Stimulated activated naive CD8-positive, alpha-beta T cell treated with anti-CD3 and anti-CD28 coated beads, Interleukin-15, Interleukin-2, amounts not matched to agents 100 U/mL and 50 U/mL, for 24 hours (primary cell): ENCODE results near the gene AGPAT4.

Experiments
- ATAC-seq: fragments of 150-1000 bp; cut with Tn5 transposase; one replicate; pipeline ENCODE4 v1.10.0; 2021
- DNase-seq: peaks from one replicate; pipeline ENCODE4 v3.0.0; 2021

AGPAT4 gene

DNA sequence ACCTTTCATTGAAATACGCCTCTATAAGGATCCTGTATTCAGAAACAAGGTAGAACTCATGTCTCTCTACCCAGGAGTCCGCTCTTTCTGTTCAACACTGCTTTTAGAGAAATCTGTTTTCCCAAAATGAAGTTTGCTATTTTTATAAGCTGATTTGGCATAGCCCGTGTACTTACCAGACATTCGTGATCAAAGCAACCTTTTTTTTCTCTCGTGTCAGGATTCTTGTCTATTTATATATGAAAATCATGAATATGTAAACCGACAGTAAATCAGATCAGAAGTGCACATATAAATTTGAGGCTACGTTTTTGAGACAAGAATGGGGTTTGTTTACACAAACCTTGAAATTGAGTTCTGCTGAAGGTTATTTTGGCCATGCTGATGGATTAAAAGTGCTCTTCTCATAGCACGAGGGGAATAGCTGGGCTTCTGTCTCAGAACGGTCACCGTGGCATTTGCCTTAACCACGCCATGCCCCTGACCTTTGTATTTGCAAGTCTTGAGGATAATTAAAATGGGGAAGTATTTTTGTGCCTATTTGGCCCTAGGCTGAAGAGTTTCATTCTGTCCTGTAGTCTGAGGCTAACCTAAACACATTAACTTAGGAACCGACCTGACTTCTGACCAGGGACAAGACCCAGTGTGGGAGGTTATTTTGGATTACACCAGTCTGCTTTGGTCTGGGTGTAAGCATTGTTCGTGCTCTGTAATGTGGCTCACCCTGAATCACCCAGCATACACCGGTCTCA lies 163.7 kb downstream of the AGPAT4 start:
- DNase-seq (no peak), ATAC-seq (no peak)

DNA sequence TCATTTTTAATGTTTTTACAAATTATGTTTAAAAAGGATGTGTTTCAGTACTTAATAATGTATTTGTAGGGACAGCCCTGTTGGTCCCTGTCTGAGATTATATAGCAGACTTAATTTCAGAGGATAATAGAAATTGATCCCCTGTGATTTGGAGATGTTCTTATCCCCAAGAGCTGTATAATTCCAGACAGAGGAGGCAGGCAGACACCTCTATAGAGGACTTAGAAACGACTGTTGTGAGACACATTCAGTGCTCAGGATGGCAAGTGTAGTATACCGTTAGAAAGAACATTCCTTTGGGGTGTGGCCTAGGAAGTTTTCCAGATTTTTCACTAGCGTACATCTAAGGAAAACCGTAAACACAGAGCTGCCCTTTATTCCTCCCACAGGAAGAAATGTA lies 164.5 kb downstream of the AGPAT4 start:
- ATAC-seq (no peak), DNase-seq (no peak)

DNA sequence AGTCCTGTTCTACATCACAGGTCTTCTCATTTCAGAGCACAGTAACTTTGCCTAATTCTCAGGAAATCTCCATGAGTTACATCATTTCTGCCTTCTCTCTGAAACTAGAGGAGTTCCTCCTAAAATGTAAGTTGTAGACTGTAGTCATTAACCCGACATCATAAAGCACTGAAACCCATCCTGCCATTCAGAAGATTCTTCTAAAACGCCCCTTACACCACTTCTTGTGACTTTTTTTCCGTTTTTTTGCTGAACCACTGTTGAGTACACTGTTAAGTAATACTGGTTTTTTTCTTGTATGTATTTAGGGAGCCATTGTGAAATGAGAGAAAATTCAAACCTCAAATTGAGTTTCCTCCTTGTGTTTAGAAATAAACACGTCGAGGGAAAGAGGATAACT lies 164.9 kb downstream of the AGPAT4 start:
- DNase-seq (no peak), ATAC-seq (no peak)

DNA sequence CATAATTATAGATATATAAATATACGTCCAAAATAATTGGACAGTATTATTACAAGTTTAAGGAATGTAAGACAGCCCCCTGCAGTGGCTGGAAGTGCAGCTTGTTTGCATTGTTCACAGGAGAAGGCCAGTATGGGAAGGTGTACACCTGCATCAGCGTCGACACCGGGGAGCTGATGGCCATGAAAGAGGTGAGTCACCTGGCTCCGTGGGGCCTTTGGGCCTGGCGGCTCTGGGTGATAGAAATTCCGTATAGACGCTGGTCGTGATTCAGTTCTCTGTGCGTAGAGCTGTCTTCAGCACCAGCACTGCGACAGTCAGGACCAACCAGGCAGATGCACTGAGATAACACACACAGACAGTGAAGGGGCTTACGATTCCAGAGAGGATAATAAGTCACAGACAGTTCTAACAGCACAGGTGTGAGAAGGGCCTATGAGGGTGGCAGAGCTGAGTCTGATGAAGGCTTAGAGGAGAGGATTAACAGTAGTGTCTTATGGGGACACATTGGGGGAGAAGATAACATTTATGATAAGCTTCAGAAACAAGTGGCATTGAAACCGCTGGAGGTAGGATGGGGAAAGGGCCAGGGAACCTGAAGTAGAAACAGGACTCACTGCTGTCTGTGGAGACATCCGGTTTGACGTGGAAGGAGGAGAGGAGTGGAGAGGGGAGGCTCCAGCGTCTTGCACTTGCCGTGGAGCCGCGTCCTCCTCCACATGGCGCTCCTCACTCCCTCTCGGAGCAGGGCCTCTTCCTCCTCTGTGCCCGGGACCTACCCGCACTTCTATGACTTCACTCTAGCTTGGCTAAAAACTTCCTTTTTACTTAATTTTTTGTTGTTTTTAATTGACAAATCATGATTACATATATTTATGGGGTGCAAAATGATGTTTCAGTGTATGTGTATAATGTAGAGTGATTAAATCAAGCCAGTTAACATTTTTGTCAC lies 165.8 kb downstream of the AGPAT4 start:
- ATAC-seq (no peak), DNase-seq (no peak)

DNA sequence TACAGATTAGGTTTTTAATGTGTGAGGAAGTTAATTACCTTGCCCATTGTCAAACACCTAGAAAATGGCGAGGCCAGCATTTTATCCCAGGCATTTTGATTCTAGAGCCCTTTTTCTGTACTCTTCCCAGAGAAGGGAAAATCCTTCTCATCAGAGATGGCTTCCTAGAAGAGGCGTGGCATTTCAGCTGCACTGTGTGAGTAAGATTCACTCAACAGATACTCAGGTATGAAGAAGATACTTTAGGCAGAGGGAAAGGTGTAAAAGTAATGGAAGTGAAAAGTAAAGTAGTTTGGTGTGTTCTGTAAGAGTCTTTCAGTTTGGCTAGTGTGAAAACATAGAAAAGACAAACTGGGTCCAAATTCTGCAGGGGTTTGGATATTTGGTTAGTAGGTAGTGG lies 168.5 kb downstream of the AGPAT4 start:
- DNase-seq (no peak), ATAC-seq (no peak)

DNA sequence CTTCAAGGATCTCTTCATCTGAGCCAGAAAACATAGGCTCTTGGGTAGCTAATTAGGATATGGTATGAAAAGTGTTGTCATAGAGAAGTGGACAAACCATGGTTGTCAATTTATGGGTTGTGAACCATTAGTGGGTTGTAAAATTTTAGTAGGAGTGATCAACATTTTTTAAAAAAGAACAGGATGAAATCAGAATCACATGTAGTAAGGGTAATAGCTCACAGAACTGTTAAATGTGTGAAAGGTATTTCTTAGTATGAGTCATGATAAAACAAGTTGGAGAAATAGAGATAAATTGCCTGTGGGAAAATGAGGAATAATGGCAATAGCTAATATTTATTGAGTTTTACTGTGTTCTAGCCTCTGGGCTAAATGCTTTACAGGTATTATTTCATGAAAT lies 168.9 kb downstream of the AGPAT4 start:
- ATAC-seq (no peak), DNase-seq (no peak)

DNA sequence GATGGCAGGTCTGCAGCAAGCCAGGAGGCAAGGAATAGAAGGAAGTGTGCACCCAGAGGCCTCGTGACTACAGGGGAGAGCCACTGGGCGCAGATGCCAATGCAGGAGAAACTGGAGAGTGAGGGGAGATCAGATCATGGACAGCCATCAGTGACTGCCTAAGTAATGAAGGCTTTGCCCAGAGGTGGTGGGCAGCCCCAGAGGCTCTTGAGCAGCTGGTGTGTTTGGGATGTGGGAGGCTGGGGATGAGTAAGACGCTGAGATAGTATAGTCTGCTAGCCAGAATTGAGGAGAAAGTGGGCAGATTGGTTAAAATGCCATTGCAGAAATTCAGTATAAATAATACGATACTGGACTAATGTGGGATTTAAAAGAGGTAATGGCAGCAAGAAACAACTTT lies 170.4 kb downstream of the AGPAT4 start:
- no peak for DNase-seq
- ATAC-seq: no peak

DNA sequence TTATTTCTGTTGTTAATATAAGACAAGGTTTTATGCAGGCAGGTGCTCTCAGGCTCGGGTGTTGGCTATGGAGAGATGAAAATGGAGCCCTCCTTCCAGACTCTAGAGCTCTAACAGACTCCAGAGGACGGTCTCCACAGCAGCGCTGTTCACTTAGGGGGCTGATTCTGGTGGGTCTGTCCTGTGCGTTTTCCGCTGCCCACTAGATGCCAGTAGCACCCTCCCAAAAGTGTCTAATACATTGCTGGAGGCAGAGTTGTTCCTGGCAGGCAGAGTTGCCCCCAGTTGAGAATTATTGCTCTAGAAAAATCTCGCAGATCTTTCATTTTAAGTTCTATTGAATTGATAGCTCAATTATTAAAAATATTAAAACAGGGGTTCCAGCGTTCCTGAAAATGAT lies 172.3 kb downstream of the AGPAT4 start:
- ATAC-seq: no peak

DNA sequence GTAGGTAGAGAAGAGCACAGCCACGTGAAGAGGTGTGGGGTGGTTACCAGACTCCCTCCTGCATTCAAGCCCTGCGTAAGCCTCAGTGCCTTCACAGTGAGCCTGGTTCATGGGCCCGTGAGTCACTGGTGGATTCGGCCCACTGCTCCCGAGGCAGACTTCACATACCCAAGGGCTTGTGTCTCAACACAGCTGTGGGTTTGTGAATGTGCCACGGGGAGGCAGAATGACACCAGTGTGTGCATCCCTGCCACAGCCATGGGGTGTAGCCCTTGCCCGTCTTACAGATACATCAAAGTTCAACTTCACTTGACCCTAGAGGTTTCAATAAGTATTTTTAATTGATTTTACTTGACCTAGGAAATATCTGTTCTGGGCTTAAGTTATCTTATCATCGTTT lies 173.8 kb downstream of the AGPAT4 start:
- ATAC-seq (no peak), DNase-seq (no peak)

More for the DNA sequence above, 172.3 kb downstream of the AGPAT4 start:
- DNase-seq: no peak

DNA sequence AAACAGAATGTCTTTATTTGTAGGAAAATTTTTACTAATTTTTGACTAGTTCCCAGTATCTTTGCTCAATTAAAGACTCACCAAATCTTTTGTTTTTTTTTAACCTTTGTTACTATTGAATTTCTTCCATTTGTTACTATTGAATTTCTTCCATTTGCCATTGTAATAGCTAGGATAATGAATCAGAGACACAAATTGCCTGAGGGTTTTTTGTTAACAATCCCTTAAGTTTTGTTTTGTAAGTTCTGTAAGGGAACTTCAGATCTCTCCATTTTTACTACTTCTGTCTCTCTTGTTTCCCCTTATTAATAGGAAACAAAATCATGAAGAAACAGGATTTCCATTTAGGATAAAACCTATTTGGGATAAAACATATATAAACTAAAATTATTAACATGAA lies 177.9 kb downstream of the AGPAT4 start:
- ATAC-seq: no peak
- no peak for DNase-seq

DNA sequence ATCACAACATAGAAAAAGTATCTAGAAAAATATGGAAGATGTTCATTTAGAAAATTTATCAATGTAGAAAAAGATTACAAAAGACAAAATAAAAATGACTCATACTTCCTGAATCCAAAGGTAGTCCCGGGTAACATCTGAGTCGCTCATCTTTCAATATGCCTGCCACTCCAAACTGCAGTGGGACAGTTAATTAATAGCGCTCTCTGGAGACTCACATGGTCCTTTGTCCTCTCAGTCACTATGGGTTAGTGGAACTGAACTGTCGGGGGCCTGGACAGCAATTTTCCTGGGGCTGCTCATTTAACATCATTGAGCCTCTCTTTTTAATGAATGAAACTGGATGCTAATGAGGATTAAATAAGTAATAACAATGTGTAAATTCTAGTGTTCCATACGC lies 178.9 kb downstream of the AGPAT4 start:
- ATAC-seq: no peak
- no peak for DNase-seq

DNA sequence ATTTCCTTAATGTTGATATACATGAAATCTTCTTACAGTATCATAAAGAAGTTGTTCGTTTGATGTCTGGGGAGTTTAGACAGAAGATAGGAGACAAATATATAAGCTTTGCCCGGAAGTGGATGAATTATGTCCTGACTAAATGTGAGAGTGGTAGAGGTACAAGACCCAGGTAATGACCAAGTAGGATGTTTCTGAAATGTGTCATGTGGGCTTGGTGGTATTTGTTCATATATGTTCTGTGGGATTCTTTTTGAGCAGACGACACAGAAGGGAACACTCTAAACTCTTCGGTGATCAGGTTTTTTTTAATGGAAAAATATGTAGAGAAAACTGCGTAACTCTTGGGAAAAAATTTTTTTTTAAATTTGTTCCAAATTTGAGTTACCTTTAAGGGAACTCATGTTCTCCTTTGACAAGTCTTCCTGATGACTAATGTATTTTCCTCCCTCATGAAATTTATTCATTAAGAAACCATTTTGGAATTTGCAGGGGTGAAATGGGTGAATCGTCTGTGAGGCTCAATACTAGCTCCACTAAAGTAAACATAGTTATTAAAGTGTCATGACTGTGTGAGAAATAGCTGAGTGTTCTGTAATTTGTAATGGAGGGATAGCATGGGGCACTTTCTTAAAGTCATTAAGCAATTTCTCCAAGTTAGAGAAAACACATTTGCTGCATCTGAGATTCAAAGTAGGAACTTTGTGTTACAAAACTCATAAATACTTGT lies 181.7 kb downstream of the AGPAT4 start:
- no peak for ATAC-seq
- no peak for DNase-seq

DNA sequence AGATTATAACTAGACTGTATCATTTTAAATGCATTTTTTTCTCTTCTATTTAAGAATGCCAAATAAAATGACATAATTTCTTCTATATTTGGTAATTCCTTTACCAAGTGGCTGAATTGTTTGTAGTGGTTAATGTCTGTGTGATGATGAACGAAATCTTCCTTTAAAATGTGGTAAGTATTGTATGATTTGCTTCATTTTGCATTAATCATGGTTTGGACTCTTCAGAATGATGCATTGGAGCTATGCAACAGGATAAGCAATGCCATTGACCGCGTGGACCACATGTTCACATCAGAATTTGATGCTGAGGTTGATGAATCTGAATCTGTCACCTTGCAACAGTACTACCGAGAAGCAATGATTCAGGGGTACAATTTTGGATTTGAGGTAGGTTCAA lies 182.7 kb downstream of the AGPAT4 start:
- DNase-seq (no peak), ATAC-seq (no peak)

DNA sequence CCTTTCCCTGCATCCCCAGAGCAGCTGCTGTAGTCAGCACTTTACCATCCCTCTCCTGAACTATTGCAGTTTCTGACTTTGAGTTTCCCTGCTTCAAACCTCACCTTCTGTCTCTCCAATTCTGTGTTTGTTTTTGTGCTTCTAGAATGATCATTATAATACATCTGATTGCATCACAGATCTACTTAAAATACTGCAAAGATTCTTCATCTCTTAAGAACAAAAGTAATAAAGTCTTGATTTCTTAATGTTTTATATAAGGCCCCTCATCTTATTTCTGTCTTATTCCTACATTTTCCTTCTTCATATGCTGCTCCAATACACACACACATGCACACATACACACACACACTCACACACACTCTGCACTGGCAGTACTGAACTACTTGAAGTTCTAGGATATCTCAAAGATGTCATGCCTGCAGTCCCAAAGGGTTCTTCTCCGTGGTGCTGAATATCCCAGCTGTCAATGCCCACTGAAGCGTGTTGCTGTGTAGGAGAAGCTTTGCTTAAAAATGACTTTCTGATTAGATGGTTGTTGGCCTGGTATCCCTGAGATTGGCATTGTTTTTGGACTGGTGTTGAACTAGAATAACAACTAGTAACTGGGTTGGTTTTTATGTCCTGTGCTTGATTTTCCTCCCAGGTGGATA lies 185.1 kb downstream of the AGPAT4 start:
- ATAC-seq (no peak), DNase-seq (no peak)

DNA sequence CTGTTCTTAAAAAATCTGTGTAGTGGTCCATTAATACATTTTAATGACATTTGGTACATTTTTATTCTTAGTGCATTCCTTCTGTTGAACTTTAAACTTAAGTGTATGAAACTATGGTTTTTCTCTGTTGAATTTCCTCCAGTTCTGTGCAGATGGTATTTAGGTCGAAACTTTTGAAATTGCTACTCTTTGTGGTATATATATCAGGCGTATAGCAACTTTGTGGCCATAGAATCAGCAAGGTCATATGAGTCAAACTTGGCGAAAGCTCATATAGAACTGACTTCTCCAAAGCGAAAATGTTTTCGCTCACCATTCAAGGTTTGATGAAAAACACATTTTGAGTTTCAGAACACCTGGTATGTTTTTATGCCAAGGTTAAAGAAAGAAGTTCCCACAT lies 188.6 kb downstream of the AGPAT4 start:
- peak; percentile 55 for ATAC-seq
- no peak for DNase-seq

DNA sequence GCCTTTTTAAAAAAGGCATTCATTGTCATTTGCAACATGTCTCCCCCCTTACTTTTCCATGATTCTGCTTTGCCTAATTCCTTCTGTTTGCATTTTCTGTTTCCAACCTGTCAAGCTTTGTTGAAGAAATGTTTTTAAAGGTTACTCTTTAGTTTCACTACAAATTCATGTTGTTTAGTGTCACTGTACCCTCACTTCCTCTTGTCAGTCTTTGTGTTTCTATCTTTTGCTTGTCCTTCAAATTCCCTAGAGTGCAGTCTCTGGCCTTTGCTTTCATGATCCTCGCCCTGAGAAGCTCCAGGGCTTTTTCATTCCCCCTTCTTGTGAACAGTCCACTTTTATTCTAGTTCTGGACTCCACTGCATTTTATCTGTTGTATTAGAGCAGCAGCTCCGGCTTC lies 191.6 kb downstream of the AGPAT4 start:
- DNase-seq (no peak), ATAC-seq (no peak)

DNA sequence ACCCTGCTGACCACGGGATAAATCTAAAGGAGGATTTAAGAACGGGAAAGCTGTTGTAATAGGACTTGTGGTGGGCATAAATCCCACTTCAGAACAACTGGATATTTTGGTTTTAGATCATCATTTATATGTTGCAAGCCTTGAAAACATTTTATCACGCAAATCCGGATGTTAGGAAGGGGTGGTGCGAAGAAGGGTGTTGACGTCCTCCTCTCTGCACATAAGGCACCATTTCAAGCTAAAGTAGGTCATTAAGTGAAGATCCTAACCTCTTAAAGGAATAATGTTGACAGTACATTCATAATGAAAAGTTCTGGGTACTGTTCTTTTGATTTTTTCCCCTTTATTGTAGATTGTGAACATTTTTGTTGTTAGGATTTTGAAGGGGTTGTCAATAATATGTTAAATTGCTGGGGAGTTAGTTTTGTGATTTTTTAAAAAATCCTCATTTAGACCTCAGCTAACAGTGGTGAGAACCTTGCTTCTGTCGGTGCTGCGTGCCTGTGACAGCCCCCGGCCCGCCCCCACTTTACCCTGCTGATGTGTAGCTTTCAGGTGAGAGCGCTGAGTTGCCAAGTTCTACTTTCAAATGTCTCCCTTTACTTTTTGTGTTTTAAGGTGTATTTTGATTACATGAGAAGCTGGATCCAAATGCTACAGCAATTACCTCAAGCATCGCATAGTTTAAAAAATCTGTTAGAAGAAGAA lies 193.4 kb downstream of the AGPAT4 start:
- DNase-seq (no peak), ATAC-seq (no peak)
